Measurements from ENCODE around the gene LDLRAD4.

Gene LDLRAD4

GRCh38 chr18:13545514-13545913, 327.0 kb downstream of the LDLRAD4 start:
- DNase-seq: no peak

GRCh38 chr18:13545955-13546354, 327.4 kb downstream of the LDLRAD4 start:
- DNase-seq: no peak

GRCh38 chr18:13546638-13547037, 328.1 kb downstream of the LDLRAD4 start:
- no peak for DNase-seq

GRCh38 chr18:13547347-13547746, 328.8 kb downstream of the LDLRAD4 start:
- no peak for DNase-seq

DNA sequence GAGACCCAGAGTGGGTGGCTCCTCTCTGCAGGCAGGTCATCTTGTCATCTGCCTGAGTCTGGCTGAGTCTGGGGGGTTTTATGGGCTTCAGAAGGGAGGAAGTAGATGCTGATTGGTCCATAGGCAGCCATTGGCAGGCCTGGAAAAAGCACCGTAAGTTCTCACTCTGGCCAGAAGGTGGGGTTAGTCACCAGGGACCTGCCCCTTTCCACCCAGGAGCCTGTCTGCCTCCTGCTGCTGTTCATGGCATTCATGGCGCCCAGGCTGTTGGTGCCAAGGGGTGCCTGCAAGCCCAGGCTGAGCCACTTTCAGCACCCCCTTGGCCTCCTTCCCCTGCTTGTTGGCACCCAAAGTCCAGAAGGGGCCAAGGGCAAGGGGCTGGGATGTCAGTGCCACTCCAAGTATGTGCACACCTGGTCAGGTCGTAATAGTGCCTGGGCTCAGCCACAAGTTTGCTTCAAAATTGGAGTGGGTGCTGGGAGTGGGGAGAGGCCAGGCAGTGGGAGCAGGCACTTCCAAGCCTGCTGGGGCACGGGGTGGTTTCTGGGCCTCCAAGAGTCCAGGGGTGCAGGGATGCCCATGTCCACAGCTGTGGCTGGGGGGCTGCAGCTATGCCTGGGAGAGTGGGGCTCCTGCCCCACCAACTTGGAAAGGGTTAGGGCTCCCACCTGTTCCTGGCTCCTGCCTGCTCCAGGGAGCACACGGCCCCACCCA, 329.7 kb downstream of the LDLRAD4 start:
- DNase-seq: no peak

- DNase-seq: no peak
These were observed 330.7 kb downstream of the LDLRAD4 start for GRCh38 chr18:13548966-13549879.

- DNase-seq: no peak
These were observed 331.3 kb downstream of the LDLRAD4 start for GRCh38 chr18:13549880-13550232.

- DNase-seq: no peak
These were observed 332.1 kb downstream of the LDLRAD4 start for GRCh38 chr18:13550418-13551304.

- DNase-seq: no peak
These were observed 332.7 kb downstream of the LDLRAD4 start for GRCh38 chr18:13551305-13551603.

DNA sequence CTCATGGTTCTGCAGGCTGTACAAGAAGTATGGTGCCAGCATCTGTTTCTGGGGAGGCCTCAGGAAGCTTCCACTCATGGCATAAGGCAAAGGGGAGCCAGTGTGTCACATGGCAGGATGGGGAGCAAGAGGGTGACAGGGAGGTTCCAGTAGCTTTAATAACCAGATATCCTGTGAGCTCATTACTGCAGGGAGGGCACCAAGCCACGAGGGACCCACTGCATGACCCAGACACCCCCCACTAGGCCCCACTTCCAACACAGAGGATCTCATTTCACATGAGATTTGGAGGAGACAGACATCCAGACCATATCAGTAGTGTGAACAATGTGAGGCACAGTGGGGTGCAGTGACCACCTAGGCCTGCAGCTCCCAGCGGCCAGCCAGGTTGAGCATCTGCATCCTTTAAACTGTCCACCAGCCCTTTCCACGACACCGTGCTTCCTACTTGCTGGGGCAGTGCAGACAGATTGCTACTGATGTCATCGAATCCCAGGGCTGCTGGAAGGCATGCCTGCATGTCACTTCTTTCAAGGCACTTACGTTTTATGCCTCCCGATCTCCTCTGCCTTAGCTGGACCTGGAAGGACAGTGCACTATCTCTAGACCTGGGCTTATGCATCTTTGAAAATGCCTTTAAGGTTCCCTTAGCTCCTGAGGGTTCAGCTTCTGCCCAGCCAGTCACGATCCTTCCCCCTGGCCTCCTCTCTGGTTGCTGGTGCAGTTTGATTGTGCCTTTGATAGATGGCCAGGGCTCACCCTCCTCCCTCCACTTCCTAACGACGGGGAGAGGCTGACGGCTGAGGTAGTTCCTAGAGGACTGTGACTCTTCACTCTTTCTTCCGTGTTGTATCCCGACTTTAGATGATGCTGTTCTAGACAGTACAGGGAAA, 333.5 kb downstream of the LDLRAD4 start:
- no peak for DNase-seq

- no peak for DNase-seq
These were observed 334.9 kb downstream of the LDLRAD4 start for GRCh38 chr18:13553449-13553848.

DNA sequence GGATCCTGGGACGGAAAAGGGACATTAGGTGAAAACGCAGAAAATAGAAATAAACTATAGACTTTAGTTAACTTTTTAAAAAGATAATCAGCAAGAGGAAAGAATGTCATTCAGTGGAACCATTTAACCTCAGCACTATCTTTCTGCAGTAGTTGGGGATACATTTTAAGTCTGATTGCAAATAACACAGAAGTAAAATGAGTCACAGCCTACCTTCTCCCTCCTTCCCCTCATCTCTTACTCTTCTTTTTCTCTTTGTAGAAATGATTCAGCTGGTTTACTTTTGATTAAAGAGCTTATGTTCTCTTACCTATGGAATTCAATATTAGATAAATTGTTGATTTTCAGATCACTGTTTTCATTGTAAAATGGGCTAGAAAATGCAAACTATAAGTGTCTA, 336.6 kb downstream of the LDLRAD4 start:
- no peak for DNase-seq

GRCh38 chr18:13555865-13556264, 337.3 kb downstream of the LDLRAD4 start:
- no peak for DNase-seq

- DNase-seq: no peak
These were observed 337.9 kb downstream of the LDLRAD4 start for GRCh38 chr18:13556502-13556901.

DNA sequence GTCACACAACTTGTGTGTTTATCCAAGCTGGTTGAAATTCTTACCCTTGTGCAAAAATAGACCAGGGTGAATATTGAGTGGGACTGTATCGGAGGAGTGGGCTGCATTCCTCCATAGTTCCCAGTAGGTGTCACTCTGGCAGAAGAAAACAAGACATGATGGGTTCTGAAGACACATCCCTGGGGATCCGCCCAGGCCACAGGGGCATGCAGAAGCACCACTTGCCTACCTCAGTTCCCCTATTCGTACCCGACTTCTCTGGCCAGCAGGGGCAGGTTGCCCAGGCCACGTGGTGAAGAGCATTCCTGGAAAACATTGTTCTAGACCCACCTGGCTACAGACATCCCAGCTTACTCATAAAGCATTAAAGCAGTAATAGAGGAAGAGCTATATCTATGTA, 339.6 kb downstream of the LDLRAD4 start:
- peak in 1 of 2 donors; percentile 24 for DNase-seq

DNA sequence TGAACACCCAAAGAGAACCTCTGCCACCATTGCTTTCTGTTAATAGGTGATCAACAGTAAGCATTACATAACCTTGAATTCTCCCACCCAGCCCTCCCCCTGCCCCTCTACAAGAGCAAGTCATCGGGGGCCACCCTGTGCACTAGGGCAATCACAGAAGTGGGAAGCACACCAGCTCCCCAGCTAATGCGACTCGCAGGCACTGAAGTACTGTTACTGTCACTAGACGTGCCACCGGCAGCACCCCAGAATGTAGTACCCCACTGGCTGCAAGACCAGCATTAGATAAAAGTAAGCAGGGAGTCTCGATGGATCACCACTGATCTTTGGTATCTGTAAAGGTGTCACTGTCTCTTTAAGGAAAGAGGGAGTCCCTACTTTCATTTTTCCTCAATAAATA, 340.2 kb downstream of the LDLRAD4 start:
- DNase-seq: no peak

GRCh38 chr18:13559754-13560153, 341.2 kb downstream of the LDLRAD4 start:
- no peak for DNase-seq

DNA sequence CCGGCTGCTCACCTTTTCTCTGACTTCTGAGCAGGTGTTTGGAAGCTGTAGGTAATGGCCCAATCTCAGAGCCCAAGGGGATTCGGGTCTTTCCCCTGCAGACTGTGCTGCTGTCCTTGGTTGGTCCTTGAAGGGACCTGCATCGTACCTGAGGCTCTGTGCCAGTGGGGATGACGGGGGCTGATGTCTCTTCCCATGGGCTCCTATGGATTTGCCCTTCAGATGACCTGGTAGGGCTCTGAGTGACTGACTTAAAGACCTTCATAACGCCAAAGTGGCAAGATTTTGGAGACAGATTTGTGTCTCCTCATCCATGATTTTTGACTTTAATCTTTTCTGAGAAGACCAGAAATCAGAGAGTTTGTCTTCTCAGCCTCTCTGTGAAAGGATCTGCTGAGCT, 341.7 kb downstream of the LDLRAD4 start:
- DNase-seq: no peak

GRCh38 chr18:13562494-13563029, 344.0 kb downstream of the LDLRAD4 start:
- DNase-seq: peak; percentile 77 to 79

- no peak for DNase-seq
These were observed 344.8 kb downstream of the LDLRAD4 start for GRCh38 chr18:13563390-13563805.

- no peak for DNase-seq
These were observed 346.0 kb downstream of the LDLRAD4 start for GRCh38 chr18:13564579-13564978.

GRCh38 chr18:13565228-13565627, 346.7 kb downstream of the LDLRAD4 start:
- DNase-seq: no peak

Measured in activated CD4-positive, alpha-beta T cell treated with anti-CD3 and anti-CD28 coated beads for 4 hours (primary cell).